Cardiac fibroblast (primary cell): ENCODE results near the gene RCOR1.

ENCODE experiments used
- DNase-seq, 2 donors: peaks; one replicate each; pipeline versions ENCODE4 v3.0.0 to v3.0.0-alpha.2; 2010; ENCODE audit warnings: low read depth in 2 of 2
- H3K4me3 ChIP-seq, 2 donors: replicated peaks in 1 of 2; 1 replicate in 1 of 2; 2 replicates in 1 of 2; pipeline ENCODE4 v1.5.1; 2011; ENCODE audit warnings: low read depth in 2 of 2, low read length in 2 of 2, mild to moderate bottlenecking in 2 of 2, moderate library complexity in 1 of 2
- CTCF ChIP-seq: IDR thresholded peaks from one replicate; pipeline ENCODE4 v1.5.1; 2011; ENCODE audit warnings: low read depth, mild to moderate bottlenecking, low read length, inconsistent platforms

RCOR1 gene

GRCh38 chr14:102588821-102589220 lies 3.6 kb upstream of the RCOR1 start:
- TF ChIP-seq CTCF, result no peak
- no peak overlapping the region for H3K4me3 ChIP-seq
- DNase-seq, result no peak

GRCh38 chr14:102589761-102590290 lies 2.6 kb upstream of the RCOR1 start:
- no peak for TF ChIP-seq CTCF
- H3K4me3 ChIP-seq, result no peak overlapping the region
- DNase-seq, result no peak

GRCh38 chr14:102590667-102591099 lies 1.8 kb upstream of the RCOR1 start:
- TF ChIP-seq CTCF, result peak; percentile 55
- DNase-seq, result peak; percentile 50 to 70
- peak overlapping the region in 1 of 2 donors; percentile 77 for H3K4me3 ChIP-seq

- DNase-seq, result peak; percentile 35 to 48
- TF ChIP-seq CTCF, result no peak
These were observed 991 bp upstream of the RCOR1 start for GRCh38 chr14:102591372-102591943.

GRCh38 chr14:102592763-102593060 lies 263 bp downstream of the RCOR1 start:
- DNase-seq, result no peak
- no peak for TF ChIP-seq CTCF
- peak overlapping the region; percentile 77 to 87 for H3K4me3 ChIP-seq

More at GRCh38 chr14:102591372-102591943, 991 bp upstream of the RCOR1 start:
- H3K4me3 ChIP-seq, result peak overlapping the region; percentile 73 to 77

- DNase-seq, result peak; percentile 32 to 44
- H3K4me3 ChIP-seq, result peak overlapping the region; percentile 77 to 87
- TF ChIP-seq CTCF, result peak; percentile 37
These were observed 794 bp downstream of the RCOR1 start for GRCh38 chr14:102593061-102593824.
